ENCODE data around the gene PQBP1. TPM values are rescaled to one million over a fixed set of nuclear protein-coding genes. Genes with fewer than 3 reads are reported as not detected.

The PQBP1 gene
- total and polyA plus RNA-seq, 2 of the 13 experiments (the other 11 are each of a cell fraction or from before 2014, with no cell fraction given) = 58.1 to 80.9 TPM

DNA sequence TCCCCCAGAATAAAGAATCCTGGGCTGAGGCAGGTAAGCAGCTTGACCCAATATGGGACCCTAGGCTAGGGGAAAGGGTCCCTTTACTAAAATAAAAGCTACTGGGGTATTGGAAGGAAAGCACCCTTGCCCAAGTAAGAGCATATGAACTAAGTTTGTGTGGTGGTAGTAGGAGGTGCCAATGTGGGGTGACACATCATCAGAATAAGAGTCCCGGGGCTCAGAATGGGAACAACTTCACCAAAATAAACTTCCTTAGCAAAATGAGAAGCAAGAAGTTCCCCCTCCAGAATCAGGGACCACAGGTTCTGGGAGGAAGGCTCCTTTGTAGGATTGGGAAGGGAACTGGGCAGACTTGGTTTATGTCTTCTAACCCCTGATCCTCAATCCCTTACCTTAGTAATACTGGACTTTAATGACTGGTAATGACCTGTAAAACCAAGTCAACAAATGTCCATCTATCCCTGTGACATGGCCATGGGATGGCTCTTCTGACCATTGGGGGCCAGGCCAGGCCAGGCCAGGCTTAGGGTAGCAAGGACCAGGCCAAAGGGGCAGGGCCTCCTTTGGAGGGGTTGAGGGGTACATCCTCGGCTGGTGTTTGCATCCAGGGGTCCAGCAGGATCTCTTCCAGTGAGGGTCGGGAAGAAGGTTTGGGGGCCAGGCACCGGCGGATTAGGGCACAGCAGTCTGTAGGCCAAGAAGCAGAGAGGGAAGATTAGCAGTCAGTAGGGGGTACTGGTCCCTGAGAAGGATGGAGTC, 16.1 kb downstream of the PQBP1 start:
- no peak overlapping the region for H3K9ac ChIP-seq (ENCODE audit: insufficient read depth, low read depth, low read length)
- ChIA-PET CTCF (ENCODE audit: low intra/inter-chr PET ratio, low total read pairs) (no interaction called here), POLR2A (no interaction called here)
- FAIRE-seq = no peak
- no peaks in the 10 kb centered on the region; a peak in 1 of 5 replicates for H3K27me3 ChIP-seq (ENCODE audit: control insufficient read depth in 1 of 2, insufficient read depth in 2 of 2, low read length in 2 of 2)
- no peaks in the 10 kb centered on the region for H3K9me3 ChIP-seq (ENCODE audit: low read length)
- 91% methylated on average over 5 of the region's 5 CpGs for WGBS (ENCODE audit: low lambda C conversion rate)
- in situ Hi-C loops (cut with HindIII; ENCODE audit: extremely low pct_ligation_motif_present, low pct_unique_long_range_greater_than_20kb) (no loop called here), intact Hi-C loops (cut with micrococcal nuclease; ENCODE audit: unreplicated experiment) (loop anchor here (10.0 kb wide), 1 partner anchor 149 kb away; the partner anchor contains the start of gene GLOD5)
- no peak overlapping the region for H3K4me2 ChIP-seq (ENCODE audit: low read depth, low read length)
- peaks cover 40% of the 10 kb centered on the region for H3K4me1 ChIP-seq (ENCODE audit: insufficient read depth, low read length)
- no peaks in the 10 kb centered on the region for H4K20me1 ChIP-seq (ENCODE audit: insufficient read depth, low read length)
- peaks cover 2 to 17% of the 10 kb centered on the region in 2 experiments; a peak in 2 of 5 replicates for H3K36me3 ChIP-seq (replicated peaks in 1 of 2; ENCODE audit: control insufficient read depth in 1 of 2, insufficient read depth in 2 of 2, low read length in 2 of 2)
- H3K4me3 ChIP-seq (replicated peaks in 1 of 3; ENCODE audit: insufficient read depth in 1 of 3, low read depth in 2 of 3, low read length in 3 of 3) = no peak overlapping the region
- no peak for ATAC-seq
- peaks cover 27% of the 10 kb centered on the region for H3K79me2 ChIP-seq (ENCODE audit: insufficient read depth, low read length)
- no TSS peak for BruUV-seq (replicated peaks)
- no peak overlapping the region for H2AFZ ChIP-seq (ENCODE audit: low read length)
- H3K27ac ChIP-seq (ENCODE audit: extremely low read length, insufficient read depth, low read length) = no peak overlapping the region
- no peak for DNase-seq (ENCODE audit: low spot score)
- TF ChIP-seq YEATS4 (CRISPR knock-in tag; IDR thresholded peaks at IDR 0.05; ENCODE audit: borderline replicate concordance) (no peak), KMT2B (CRISPR knock-in tag; IDR thresholded peaks at IDR 0.05) (no peak), ZBTB20 (CRISPR knock-in tag; IDR thresholded peaks at IDR 0.05; ENCODE audit: borderline replicate concordance, low read depth) (no peak), BORCS8-MEF2B (CRISPR knock-in tag; IDR thresholded peaks at IDR 0.05) (no peak), ELF3 (CRISPR knock-in tag; IDR thresholded peaks at IDR 0.05) (no peak), YEATS2 (CRISPR knock-in tag; IDR thresholded peaks at IDR 0.05; ENCODE audit: borderline replicate concordance) (no peak), RFX1 (IDR thresholded peaks at IDR 0.05) (no peak), ZNF460 (CRISPR knock-in tag; IDR thresholded peaks at IDR 0.05; ENCODE audit: borderline replicate concordance) (no peak)
- TF ChIP-seq, protein P1, sequence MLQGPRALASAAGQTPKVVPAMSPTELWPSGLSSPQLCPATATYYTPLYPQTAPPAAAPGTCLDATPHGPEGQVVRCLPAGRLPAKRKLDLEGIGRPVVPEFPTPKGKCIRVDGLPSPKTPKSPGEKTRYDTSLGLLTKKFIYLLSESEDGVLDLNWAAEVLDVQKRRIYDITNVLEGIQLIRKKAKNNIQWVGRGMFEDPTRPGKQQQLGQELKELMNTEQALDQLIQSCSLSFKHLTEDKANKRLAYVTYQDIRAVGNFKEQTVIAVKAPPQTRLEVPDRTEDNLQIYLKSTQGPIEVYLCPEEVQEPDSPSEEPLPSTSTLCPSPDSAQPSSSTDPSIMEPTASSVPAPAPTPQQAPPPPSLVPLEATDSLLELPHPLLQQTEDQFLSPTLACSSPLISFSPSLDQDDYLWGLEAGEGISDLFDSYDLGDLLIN (CRISPR knock-in tag; IDR thresholded peaks at IDR 0.05; ENCODE audit: borderline replicate concordance) = no peak
- TF ChIP-seq, protein P2, sequence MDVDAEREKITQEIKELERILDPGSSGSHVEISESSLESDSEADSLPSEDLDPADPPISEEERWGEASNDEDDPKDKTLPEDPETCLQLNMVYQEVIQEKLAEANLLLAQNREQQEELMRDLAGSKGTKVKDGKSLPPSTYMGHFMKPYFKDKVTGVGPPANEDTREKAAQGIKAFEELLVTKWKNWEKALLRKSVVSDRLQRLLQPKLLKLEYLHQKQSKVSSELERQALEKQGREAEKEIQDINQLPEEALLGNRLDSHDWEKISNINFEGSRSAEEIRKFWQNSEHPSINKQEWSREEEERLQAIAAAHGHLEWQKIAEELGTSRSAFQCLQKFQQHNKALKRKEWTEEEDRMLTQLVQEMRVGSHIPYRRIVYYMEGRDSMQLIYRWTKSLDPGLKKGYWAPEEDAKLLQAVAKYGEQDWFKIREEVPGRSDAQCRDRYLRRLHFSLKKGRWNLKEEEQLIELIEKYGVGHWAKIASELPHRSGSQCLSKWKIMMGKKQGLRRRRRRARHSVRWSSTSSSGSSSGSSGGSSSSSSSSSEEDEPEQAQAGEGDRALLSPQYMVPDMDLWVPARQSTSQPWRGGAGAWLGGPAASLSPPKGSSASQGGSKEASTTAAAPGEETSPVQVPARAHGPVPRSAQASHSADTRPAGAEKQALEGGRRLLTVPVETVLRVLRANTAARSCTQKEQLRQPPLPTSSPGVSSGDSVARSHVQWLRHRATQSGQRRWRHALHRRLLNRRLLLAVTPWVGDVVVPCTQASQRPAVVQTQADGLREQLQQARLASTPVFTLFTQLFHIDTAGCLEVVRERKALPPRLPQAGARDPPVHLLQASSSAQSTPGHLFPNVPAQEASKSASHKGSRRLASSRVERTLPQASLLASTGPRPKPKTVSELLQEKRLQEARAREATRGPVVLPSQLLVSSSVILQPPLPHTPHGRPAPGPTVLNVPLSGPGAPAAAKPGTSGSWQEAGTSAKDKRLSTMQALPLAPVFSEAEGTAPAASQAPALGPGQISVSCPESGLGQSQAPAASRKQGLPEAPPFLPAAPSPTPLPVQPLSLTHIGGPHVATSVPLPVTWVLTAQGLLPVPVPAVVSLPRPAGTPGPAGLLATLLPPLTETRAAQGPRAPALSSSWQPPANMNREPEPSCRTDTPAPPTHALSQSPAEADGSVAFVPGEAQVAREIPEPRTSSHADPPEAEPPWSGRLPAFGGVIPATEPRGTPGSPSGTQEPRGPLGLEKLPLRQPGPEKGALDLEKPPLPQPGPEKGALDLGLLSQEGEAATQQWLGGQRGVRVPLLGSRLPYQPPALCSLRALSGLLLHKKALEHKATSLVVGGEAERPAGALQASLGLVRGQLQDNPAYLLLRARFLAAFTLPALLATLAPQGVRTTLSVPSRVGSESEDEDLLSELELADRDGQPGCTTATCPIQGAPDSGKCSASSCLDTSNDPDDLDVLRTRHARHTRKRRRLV (CRISPR knock-in tag; IDR thresholded peaks at IDR 0.05) = no peak
- TF ChIP-seq, protein P3, sequence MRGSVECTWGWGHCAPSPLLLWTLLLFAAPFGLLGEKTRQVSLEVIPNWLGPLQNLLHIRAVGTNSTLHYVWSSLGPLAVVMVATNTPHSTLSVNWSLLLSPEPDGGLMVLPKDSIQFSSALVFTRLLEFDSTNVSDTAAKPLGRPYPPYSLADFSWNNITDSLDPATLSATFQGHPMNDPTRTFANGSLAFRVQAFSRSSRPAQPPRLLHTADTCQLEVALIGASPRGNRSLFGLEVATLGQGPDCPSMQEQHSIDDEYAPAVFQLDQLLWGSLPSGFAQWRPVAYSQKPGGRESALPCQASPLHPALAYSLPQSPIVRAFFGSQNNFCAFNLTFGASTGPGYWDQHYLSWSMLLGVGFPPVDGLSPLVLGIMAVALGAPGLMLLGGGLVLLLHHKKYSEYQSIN (CRISPR knock-in tag; IDR thresholded peaks at IDR 0.05; ENCODE audit: borderline replicate concordance) = no peak
- TF ChIP-seq, protein P4, sequence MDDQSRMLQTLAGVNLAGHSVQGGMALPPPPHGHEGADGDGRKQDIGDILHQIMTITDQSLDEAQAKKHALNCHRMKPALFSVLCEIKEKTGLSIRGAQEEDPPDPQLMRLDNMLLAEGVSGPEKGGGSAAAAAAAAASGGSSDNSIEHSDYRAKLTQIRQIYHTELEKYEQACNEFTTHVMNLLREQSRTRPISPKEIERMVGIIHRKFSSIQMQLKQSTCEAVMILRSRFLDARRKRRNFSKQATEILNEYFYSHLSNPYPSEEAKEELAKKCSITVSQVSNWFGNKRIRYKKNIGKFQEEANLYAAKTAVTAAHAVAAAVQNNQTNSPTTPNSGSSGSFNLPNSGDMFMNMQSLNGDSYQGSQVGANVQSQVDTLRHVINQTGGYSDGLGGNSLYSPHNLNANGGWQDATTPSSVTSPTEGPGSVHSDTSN (CRISPR knock-in tag; IDR thresholded peaks at IDR 0.05; ENCODE audit: borderline replicate concordance) = no peak
